HepG2 (cell line): ENCODE results near the gene DQX1. TPM values are rescaled to one million over a fixed set of nuclear protein-coding genes. Genes with fewer than 3 reads are reported as not detected.

Experiments used
- AFF4 ChIP-seq: sonication (generic); formaldehyde crosslinking; IDR thresholded peaks from 2 replicates; pipeline ENCODE4 v1.4.0; 2020; ENCODE audit warnings: missing genetic modification reagents
- DPF2 ChIP-seq: sonication (generic); formaldehyde crosslinking; IDR thresholded peaks from 2 replicates; pipeline ENCODE4 v1.4.0; 2020; ENCODE audit warnings: mild to moderate bottlenecking, low read depth, missing genetic modification reagents, borderline replicate concordance
- HNF4G ChIP-seq, 2 experiments: sonication (generic) in 1 of 2; formaldehyde crosslinking in 1 of 2; IDR thresholded peaks; 2 replicates each; pipeline versions ENCODE4 v1.4.0 to v1.6.1; 2011 to 2020; ENCODE audit warnings: borderline replicate concordance in 2 of 2, low read depth in 2 of 2, mild to moderate bottlenecking in 2 of 2, low read length in 1 of 2, missing genetic modification reagents in 1 of 2, moderate library complexity in 1 of 2
- MIER2 ChIP-seq: IDR thresholded peaks from 2 replicates; pipeline ENCODE4 v1.6.1; 2016; ENCODE audit warnings: missing biosample characterization, missing genetic modification reagents
- MTERF4 ChIP-seq: sonication (generic); formaldehyde crosslinking; IDR thresholded peaks from 2 replicates; pipeline ENCODE4 v1.8.0; 2023; ENCODE audit warnings: mild to moderate bottlenecking, missing genetic modification reagents
- MXD3 ChIP-seq: IDR thresholded peaks from 2 replicates; pipeline ENCODE4 v1.6.1; 2016; ENCODE audit warnings: mild to moderate bottlenecking, missing biosample characterization, missing genetic modification reagents
- POLR2A ChIP-seq, 2 experiments: IDR thresholded peaks; 2 replicates each; pipeline ENCODE4 v1.6.1; 2011; ENCODE audit warnings: low read depth in 2 of 2, low read length in 2 of 2, mild to moderate bottlenecking in 1 of 2, moderate library complexity in 1 of 2; ENCODE audit not compliant: insufficient read depth in 1 of 2
- RBM39 ChIP-seq: fragments of 200-400 bp; formaldehyde crosslinking; IDR thresholded peaks from one replicate; pipeline ENCODE4 v1.6.1; 2018; ENCODE audit warnings: antibody characterized with exemption, mild to moderate bottlenecking, low read depth, low read length; ENCODE audit not compliant: poor library complexity, severe bottlenecking
- TFDP2 ChIP-seq: sonication (generic); formaldehyde crosslinking; IDR thresholded peaks from 2 replicates; pipeline ENCODE4 v1.4.0; 2020; ENCODE audit warnings: missing genetic modification reagents
- ZFP37 ChIP-seq: sonication (generic); formaldehyde crosslinking; IDR thresholded peaks from 2 replicates; pipeline ENCODE4 v1.4.0; 2020; ENCODE audit warnings: missing genetic modification reagents, borderline replicate concordance
- ZNF10 ChIP-seq: sonication (generic); formaldehyde crosslinking; IDR thresholded peaks from 2 replicates; pipeline ENCODE4 v1.4.0; 2020; ENCODE audit warnings: mild to moderate bottlenecking, low read depth, missing genetic modification reagents, borderline replicate concordance
- ZNF225 ChIP-seq: sonication (generic); formaldehyde crosslinking; IDR thresholded peaks from 2 replicates; pipeline ENCODE4 v1.4.0; 2020; ENCODE audit warnings: mild to moderate bottlenecking, missing genetic modification reagents
- ZNF644 ChIP-seq: IDR thresholded peaks from 2 replicates; pipeline ENCODE4 v1.6.1; 2016; ENCODE audit warnings: low read depth
- ZNF713 ChIP-seq: sonication (generic); formaldehyde crosslinking; IDR thresholded peaks from 2 replicates; pipeline ENCODE4 v1.4.0; 2020; ENCODE audit warnings: mild to moderate bottlenecking, missing genetic modification reagents
- ZNF883 ChIP-seq: sonication (generic); formaldehyde crosslinking; IDR thresholded peaks from 2 replicates; pipeline ENCODE4 v1.5.1; 2020; ENCODE audit warnings: mild to moderate bottlenecking, missing genetic modification reagents; ENCODE audit errors: not compliant biosample characterization
- polyA plus RNA-seq, 8 experiments: library from polyadenylated mRNA; depleted of rRNA in 3 of 8; stranded (reverse) in 7 of 8; unstranded in 1 of 8; fragments of >200 nt; fragmentation: Illumina TruSeq in 4 of 8; extraction: Trizol in 4 of 8; gene quantifications; 2 replicates each; pipeline versions ENCODE4 v1.2.1 to v1.2.3, GENCODE V29; 2011 to 2016; ENCODE audit warnings: low read depth in 4 of 8, missing spikeins in 1 of 8, mixed read lengths in 1 of 8; ENCODE audit not compliant: insufficient read depth in 1 of 8
- total RNA-seq, 5 experiments: library from RNA; depleted of rRNA; stranded (reverse); fragments of >200 nt; fragmentation: Illumina TruSeq; extraction: Trizol; gene quantifications; 2 replicates each; pipeline ENCODE4 v1.2.3, GENCODE V29; 2016; ENCODE audit warnings: low read depth in 1 of 5
- TF ChIP-seq, protein P1 (sequence below): sonication (generic); formaldehyde crosslinking; IDR thresholded peaks from 2 replicates; pipeline ENCODE4 v1.8.0; 2022; ENCODE audit warnings: missing genetic modification reagents, mild to moderate bottlenecking, moderate library complexity, borderline replicate concordance
- TF ChIP-seq, protein P2 (sequence below): sonication (generic); formaldehyde crosslinking; IDR thresholded peaks from 2 replicates; pipeline ENCODE4 v1.8.1; 2023; ENCODE audit warnings: mild to moderate bottlenecking, inconsistent platforms, moderate library complexity, missing genetic modification reagents, borderline replicate concordance

DQX1 gene
- total and polyA plus RNA-seq, 2 of the 13 experiments (the other 11 are each of a cell fraction or from before 2014, with no cell fraction given) = 27.6 to 89.8 TPM

- TF ChIP-seq TFDP2 (CRISPR knock-in tag) (peak; percentile 87), AFF4 (CRISPR knock-in tag) (peak; percentile 50), ZNF10 (CRISPR knock-in tag) (no peak), DPF2 (no peak), MXD3 (CRISPR knock-in tag) (no peak), ZFP37 (peak; percentile 76; the same call in 1 of the 2 replicates), HNF4G (IDR thresholded peaks at IDR 0.05; ENCODE audit: borderline replicate concordance, low read depth, low read length) (no peak), HNF4G (CRISPR knock-in tag; IDR thresholded peaks at IDR 0.05; ENCODE audit: borderline replicate concordance, low read depth) (peak; percentile 25; the same call in 1 of the 2 replicates), MIER2 (CRISPR knock-in tag) (no peak), MTERF4 (CRISPR knock-in tag) (peak; percentile 61), ZNF644 (CRISPR knock-in tag) (no peak), RBM39 (peak; percentile 12), ZNF225 (CRISPR knock-in tag) (peak; percentile 87; the same call in 1 of the 2 replicates), ZNF883 (peak; percentile 80), ZNF713 (CRISPR knock-in tag) (no peak; the same call in 1 of the 2 replicates), POLR2A (IDR thresholded peaks at IDR 0.05; ENCODE audit: insufficient read depth in 1 of 2, low read depth in 2 of 2, low read length in 2 of 2) (peak; percentile 58 to 67)
- TF ChIP-seq, protein P1, sequence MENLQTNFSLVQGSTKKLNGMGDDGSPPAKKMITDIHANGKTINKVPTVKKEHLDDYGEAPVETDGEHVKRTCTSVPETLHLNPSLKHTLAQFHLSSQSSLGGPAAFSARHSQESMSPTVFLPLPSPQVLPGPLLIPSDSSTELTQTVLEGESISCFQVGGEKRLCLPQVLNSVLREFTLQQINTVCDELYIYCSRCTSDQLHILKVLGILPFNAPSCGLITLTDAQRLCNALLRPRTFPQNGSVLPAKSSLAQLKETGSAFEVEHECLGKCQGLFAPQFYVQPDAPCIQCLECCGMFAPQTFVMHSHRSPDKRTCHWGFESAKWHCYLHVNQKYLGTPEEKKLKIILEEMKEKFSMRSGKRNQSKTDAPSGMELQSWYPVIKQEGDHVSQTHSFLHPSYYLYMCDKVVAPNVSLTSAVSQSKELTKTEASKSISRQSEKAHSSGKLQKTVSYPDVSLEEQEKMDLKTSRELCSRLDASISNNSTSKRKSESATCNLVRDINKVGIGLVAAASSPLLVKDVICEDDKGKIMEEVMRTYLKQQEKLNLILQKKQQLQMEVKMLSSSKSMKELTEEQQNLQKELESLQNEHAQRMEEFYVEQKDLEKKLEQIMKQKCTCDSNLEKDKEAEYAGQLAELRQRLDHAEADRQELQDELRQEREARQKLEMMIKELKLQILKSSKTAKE = no peak
- TF ChIP-seq, protein P2, sequence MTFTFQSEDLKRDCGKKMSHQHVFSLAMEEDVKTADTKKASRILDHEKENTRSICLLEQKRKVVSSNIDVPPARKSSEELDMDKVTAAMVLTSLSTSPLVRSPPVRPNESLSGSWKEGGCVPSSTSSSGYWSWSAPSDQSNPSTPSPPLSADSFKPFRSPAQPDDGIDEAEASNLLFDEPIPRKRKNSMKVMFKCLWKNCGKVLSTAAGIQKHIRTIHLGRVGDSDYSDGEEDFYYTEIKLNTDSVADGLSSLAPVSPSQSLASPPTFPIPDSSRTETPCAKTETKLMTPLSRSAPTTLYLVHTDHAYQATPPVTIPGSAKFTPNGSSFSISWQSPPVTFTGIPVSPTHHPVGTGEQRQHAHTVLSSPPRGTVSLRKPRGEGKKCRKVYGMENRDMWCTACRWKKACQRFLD (CRISPR knock-in tag) = peak; percentile 72
Measured at GRCh38 chr2:74481961-74482800, 43.9 kb downstream of the DQX1 start (continued).
